Central memory CD8-positive, alpha-beta T cell (primary cell): Measurements from ENCODE around the gene AGBL4.

Experiments used
- ATAC-seq: fragments of 150-1000 bp; cut with Tn5 transposase; replicated peaks from 2 replicates; pipeline ENCODE4 v1.10.0; 2022; ENCODE audit warnings: mild to moderate bottlenecking, moderate FRiP score, moderate number of reproducible peaks; ENCODE audit not compliant: poor library complexity, severe bottlenecking; ENCODE audit errors: extremely low read depth
- DNase-seq, 2 donors: peaks; one replicate each; pipeline ENCODE4 v3.0.0; 2021; ENCODE audit warnings: low spot score in 2 of 2
- H3K27ac Mint-ChIP-seq: one replicate; pipeline ENCODE4 v1.8.0; 2022; ENCODE audit warnings: low read depth, mild to moderate bottlenecking, moderate library complexity, mixed read lengths
- H3K27me3 Mint-ChIP-seq: one replicate; pipeline ENCODE4 v1.8.0; 2022; ENCODE audit warnings: mixed read lengths
- H3K36me3 Mint-ChIP-seq: one replicate; pipeline ENCODE4 v1.8.0; 2022; ENCODE audit warnings: mild to moderate bottlenecking, moderate library complexity, mixed read lengths; ENCODE audit not compliant: insufficient read depth
- H3K4me1 Mint-ChIP-seq: one replicate; pipeline ENCODE4 v1.8.0; 2022; ENCODE audit warnings: mixed read lengths
- H3K4me3 Mint-ChIP-seq: one replicate; pipeline ENCODE4 v1.8.0; 2022; ENCODE audit warnings: mild to moderate bottlenecking, moderate library complexity, mixed read lengths
- H3K9me3 Mint-ChIP-seq: one replicate; pipeline ENCODE4 v1.8.0; 2022; ENCODE audit warnings: mixed read lengths

AGBL4 gene

GRCh38 chr1:48570568-48570967, 1453.2 kb downstream of the AGBL4 start:
- Mint-ChIP-seq H3K27me3 (peaks cover 31% of the 10 kb centered on the region), H3K4me3 (no peak overlapping the region), H3K27ac (no peak overlapping the region), H3K4me1 (no peaks in the 10 kb centered on the region), H3K9me3 (no peaks in the 10 kb centered on the region), H3K36me3 (no peaks in the 10 kb centered on the region)
- DNase-seq, result no peak
- no peak for ATAC-seq

GRCh38 chr1:48568501-48568900, 1455.3 kb downstream of the AGBL4 start:
- ATAC-seq (no peak), DNase-seq (no peak)
- H3K4me3 Mint-ChIP-seq, result no peak overlapping the region
- H3K27me3 Mint-ChIP-seq, result peaks cover 34% of the 10 kb centered on the region
- H3K9me3 Mint-ChIP-seq, result no peaks in the 10 kb centered on the region
- H3K27ac Mint-ChIP-seq, result no peak overlapping the region
- no peaks in the 10 kb centered on the region for H3K36me3 Mint-ChIP-seq
- no peaks in the 10 kb centered on the region for H3K4me1 Mint-ChIP-seq

GRCh38 chr1:48566492-48566891, 1457.3 kb downstream of the AGBL4 start:
- Mint-ChIP-seq H3K27me3 (peaks cover 36% of the 10 kb centered on the region), H3K36me3 (no peaks in the 10 kb centered on the region), H3K4me3 (no peak overlapping the region), H3K4me1 (no peaks in the 10 kb centered on the region), H3K9me3 (no peaks in the 10 kb centered on the region), H3K27ac (no peak overlapping the region)
- no peak for ATAC-seq
- no peak for DNase-seq

- Mint-ChIP-seq H3K4me3 (no peak overlapping the region), H3K27ac (no peak overlapping the region), H3K27me3 (peaks cover 49% of the 10 kb centered on the region), H3K4me1 (no peaks in the 10 kb centered on the region), H3K36me3 (no peaks in the 10 kb centered on the region), H3K9me3 (no peaks in the 10 kb centered on the region)
- no peak for ATAC-seq
- no peak for DNase-seq
These were observed 1460.7 kb downstream of the AGBL4 start for GRCh38 chr1:48563021-48563420.

- no peak for ATAC-seq
- Mint-ChIP-seq H3K27me3 (peaks cover 40% of the 10 kb centered on the region), H3K36me3 (no peaks in the 10 kb centered on the region), H3K27ac (no peak overlapping the region), H3K9me3 (no peaks in the 10 kb centered on the region), H3K4me3 (no peak overlapping the region), H3K4me1 (no peaks in the 10 kb centered on the region)
- no peak for DNase-seq
These were observed 1462.3 kb downstream of the AGBL4 start for GRCh38 chr1:48561444-48561843.

GRCh38 chr1:48560577-48560976, 1463.2 kb downstream of the AGBL4 start:
- DNase-seq (no peak), ATAC-seq (no peak)
- Mint-ChIP-seq H3K4me3 (no peak overlapping the region), H3K9me3 (no peaks in the 10 kb centered on the region), H3K27me3 (peaks cover 32% of the 10 kb centered on the region), H3K27ac (no peak overlapping the region), H3K4me1 (no peaks in the 10 kb centered on the region), H3K36me3 (no peaks in the 10 kb centered on the region)

GRCh38 chr1:48560116-48560515, 1463.6 kb downstream of the AGBL4 start:
- ATAC-seq (no peak), DNase-seq (no peak)
- peaks cover 30% of the 10 kb centered on the region for H3K27me3 Mint-ChIP-seq
- H3K36me3 Mint-ChIP-seq, result no peaks in the 10 kb centered on the region
- no peaks in the 10 kb centered on the region for H3K9me3 Mint-ChIP-seq
- no peaks in the 10 kb centered on the region for H3K4me1 Mint-ChIP-seq
- no peak overlapping the region for H3K27ac Mint-ChIP-seq
- no peak overlapping the region for H3K4me3 Mint-ChIP-seq

- Mint-ChIP-seq H3K36me3 (no peaks in the 10 kb centered on the region), H3K9me3 (no peaks in the 10 kb centered on the region), H3K4me3 (no peak overlapping the region), H3K27ac (no peak overlapping the region), H3K4me1 (no peaks in the 10 kb centered on the region), H3K27me3 (peaks cover 28% of the 10 kb centered on the region)
- no peak for DNase-seq
- no peak for ATAC-seq
These were observed 1465.4 kb downstream of the AGBL4 start for GRCh38 chr1:48558366-48558765.

GRCh38 chr1:48556186-48556850, 1467.4 kb downstream of the AGBL4 start:
- ATAC-seq (no peak), DNase-seq (no peak)
- Mint-ChIP-seq H3K36me3 (no peaks in the 10 kb centered on the region), H3K27me3 (peaks cover 19% of the 10 kb centered on the region), H3K4me1 (no peaks in the 10 kb centered on the region), H3K4me3 (no peak overlapping the region), H3K9me3 (no peaks in the 10 kb centered on the region), H3K27ac (no peak overlapping the region)

GRCh38 chr1:48555271-48555670, 1468.5 kb downstream of the AGBL4 start:
- DNase-seq (no peak), ATAC-seq (no peak)
- H3K36me3 Mint-ChIP-seq, result no peaks in the 10 kb centered on the region
- no peaks in the 10 kb centered on the region for H3K4me1 Mint-ChIP-seq
- no peaks in the 10 kb centered on the region for H3K9me3 Mint-ChIP-seq
- H3K27me3 Mint-ChIP-seq, result peaks cover 13% of the 10 kb centered on the region
- no peak overlapping the region for H3K27ac Mint-ChIP-seq
- H3K4me3 Mint-ChIP-seq, result no peak overlapping the region

GRCh38 chr1:48552903-48553606, 1470.7 kb downstream of the AGBL4 start:
- Mint-ChIP-seq H3K4me3 (no peak overlapping the region), H3K4me1 (no peaks in the 10 kb centered on the region), H3K27me3 (no peaks in the 10 kb centered on the region), H3K27ac (no peak overlapping the region), H3K36me3 (no peaks in the 10 kb centered on the region), H3K9me3 (no peaks in the 10 kb centered on the region)
- DNase-seq (no peak), ATAC-seq (no peak)

- Mint-ChIP-seq H3K4me3 (no peak overlapping the region), H3K27ac (no peak overlapping the region), H3K9me3 (no peaks in the 10 kb centered on the region), H3K4me1 (no peaks in the 10 kb centered on the region), H3K27me3 (peaks cover 3% of the 10 kb centered on the region), H3K36me3 (no peaks in the 10 kb centered on the region)
- ATAC-seq (no peak), DNase-seq (no peak)
These were observed 1471.3 kb downstream of the AGBL4 start for GRCh38 chr1:48552420-48552819.

GRCh38 chr1:48548985-48549384, 1474.8 kb downstream of the AGBL4 start:
- Mint-ChIP-seq H3K36me3 (no peaks in the 10 kb centered on the region), H3K4me3 (no peak overlapping the region), H3K9me3 (no peaks in the 10 kb centered on the region), H3K27me3 (peaks cover 20% of the 10 kb centered on the region), H3K4me1 (no peaks in the 10 kb centered on the region), H3K27ac (no peak overlapping the region)
- ATAC-seq (no peak), DNase-seq (no peak)
